Keratinocyte (primary cell): ENCODE results near the gene ADAMTS6. TPM values are rescaled to one million over a fixed set of nuclear protein-coding genes. Genes with fewer than 3 reads are reported as not detected.

Source experiments
- DNase-seq: peaks from one replicate; pipeline ENCODE4 v3.0.0-alpha.2; 2011; ENCODE audit warnings: low read depth, missing footprints, low spot score
- FAIRE-seq: peaks from 2 replicates; lab custom pipeline; 2011; peaks lifted over from hg19 to GRCh38; lab: Jason Lieb, UNC
- H2AFZ ChIP-seq: 2 replicates; pipeline ENCODE4 v1.6.0; 2012; ENCODE audit warnings: low read length, control low read depth, inconsistent platforms; ENCODE audit not compliant: control insufficient read depth
- H3K27ac ChIP-seq: 2 replicates; pipeline ENCODE4 v1.5.1; 2011; ENCODE audit warnings: low read length; ENCODE audit not compliant: control insufficient read depth, insufficient read depth
- H3K27me3 ChIP-seq: 3 replicates; pipeline ENCODE4 v1.6.0; 2011; ENCODE audit warnings: low read length; ENCODE audit not compliant: control insufficient read depth, insufficient read depth; ENCODE audit errors: extremely low read depth
- H3K36me3 ChIP-seq, 2 experiments: 2 replicates in 1 of 2; 3 replicates in 1 of 2; pipeline ENCODE4 v1.5.1; 2011; ENCODE audit warnings: low read length in 2 of 2, mild to moderate bottlenecking in 1 of 2; ENCODE audit not compliant: control insufficient read depth in 2 of 2, insufficient read depth in 2 of 2; ENCODE audit errors: extremely low read depth in 1 of 2
- H3K4me1 ChIP-seq: 3 replicates; pipeline ENCODE4 v1.5.1; 2011; ENCODE audit warnings: low read length; ENCODE audit not compliant: control insufficient read depth, insufficient read depth; ENCODE audit errors: extremely low read depth
- H3K4me2 ChIP-seq: 3 replicates; pipeline ENCODE4 v1.6.0; 2011; ENCODE audit warnings: low read depth, low read length; ENCODE audit not compliant: control insufficient read depth, insufficient read depth; ENCODE audit errors: extremely low read depth
- H3K4me3 ChIP-seq, 3 experiments: fragments of 200-600 bp in 1 of 3; sonication (generic) in 1 of 3; 2 replicates in 2 of 3; 3 replicates in 1 of 3; pipeline ENCODE4 v1.5.1; 2011 to 2016; ENCODE audit warnings: low read length in 3 of 3, mild to moderate bottlenecking in 3 of 3, control low read depth in 2 of 3, inconsistent platforms in 1 of 3, low read depth in 1 of 3, mixed read lengths in 1 of 3, mixed run types in 1 of 3, moderate library complexity in 1 of 3; ENCODE audit not compliant: control insufficient read depth in 2 of 3, insufficient read depth in 2 of 3; ENCODE audit errors: extremely low read depth in 1 of 3
- H3K79me2 ChIP-seq: 2 replicates; pipeline ENCODE4 v1.6.0; 2012; ENCODE audit warnings: low read length; ENCODE audit not compliant: control insufficient read depth, insufficient read depth
- H3K9ac ChIP-seq: 3 replicates; pipeline ENCODE4 v1.6.0; 2011; ENCODE audit warnings: low read length; ENCODE audit not compliant: control insufficient read depth, insufficient read depth; ENCODE audit errors: extremely low read depth
- H3K9me1 ChIP-seq: 3 replicates; pipeline ENCODE4 v1.6.0; 2011; ENCODE audit warnings: low read length; ENCODE audit not compliant: control insufficient read depth, insufficient read depth; ENCODE audit errors: extremely low read depth
- H3K9me3 ChIP-seq: 2 replicates; pipeline ENCODE4 v1.5.1; 2012; ENCODE audit warnings: low read depth, low read length; ENCODE audit not compliant: control insufficient read depth
- H4K20me1 ChIP-seq: 3 replicates; pipeline ENCODE4 v1.6.0; 2011; ENCODE audit warnings: low read length; ENCODE audit not compliant: control insufficient read depth, insufficient read depth; ENCODE audit errors: extremely low read depth
- CTCF ChIP-seq, 3 experiments: IDR thresholded peaks in 1 of 3; conservative IDR thresholded peaks in 1 of 3; optimal IDR thresholded peaks in 1 of 3; 2 replicates in 2 of 3; 3 replicates in 1 of 3; pipeline versions ENCODE3 to v1.5.1; 2011; ENCODE audit warnings: low read length in 3 of 3, mild to moderate bottlenecking in 3 of 3, moderate library complexity in 2 of 3, control low read depth in 1 of 3, inconsistent platforms in 1 of 3; ENCODE audit not compliant: insufficient read depth in 2 of 3; ENCODE audit errors: extremely low read depth in 1 of 3
- EZH2 ChIP-seq: IDR thresholded peaks from one replicate; pipeline ENCODE4 v1.6.1; 2012; ENCODE audit warnings: inconsistent platforms, mild to moderate bottlenecking, low read length, moderate library complexity
- dilution Hi-C: fragments of 300-500 bp; cut with MboI; formaldehyde crosslinking; loops from one replicate; pipeline ENCODE4 v1.7.0; 2020; ENCODE audit warnings: low sequenced_read_pairs; ENCODE audit not compliant: extremely low pct_ligation_motif_present
- polyA plus RNA-seq, 5 experiments: library from polyadenylated mRNA; depleted of rRNA in 3 of 5; stranded (reverse) in 3 of 5; stranded (forward) in 1 of 5; unstranded in 1 of 5; fragments of >200 nt; gene quantifications; 1 replicate in 1 of 5; 2 replicates in 3 of 5; 3 replicates in 1 of 5; pipeline versions ENCODE4 v1.2.1 to v1.2.3, GENCODE V29; 2011 to 2012; ENCODE audit warnings: missing spikeins in 2 of 5, low read depth in 1 of 5, low replicate concordance in 1 of 5

Gene ADAMTS6
- polyA plus RNA-seq, 1 donor (not counting 4 experiments of a cell fraction or from before 2014, with no cell fraction given) = 10.9 TPM

DNA sequence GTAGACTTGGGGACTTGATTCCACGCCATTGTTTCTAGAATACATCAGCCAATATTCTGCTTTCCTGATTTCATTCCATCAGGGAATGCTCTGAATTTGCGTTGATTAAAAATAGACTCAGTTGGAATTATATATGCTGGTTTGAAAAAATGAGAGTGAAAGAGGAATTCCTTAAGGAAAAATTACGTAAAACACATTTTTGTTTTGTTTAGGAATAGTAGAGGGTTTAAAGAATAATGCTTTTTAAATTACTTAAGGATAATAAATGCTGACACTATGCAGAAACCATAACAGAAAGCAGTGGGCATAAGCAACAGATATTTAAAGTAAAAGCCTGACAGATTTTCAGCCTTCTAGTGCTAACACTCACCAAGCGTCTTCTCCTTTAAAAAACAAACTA, 235.0 kb downstream of the ADAMTS6 start:
- FAIRE-seq (no peak), DNase-seq (no peak)
- H3K4me1 ChIP-seq = peaks cover 5% of the 10 kb centered on the region
- no peak overlapping the region for H3K27ac ChIP-seq
- H3K9me3 ChIP-seq = no peaks in the 10 kb centered on the region
- no peaks in the 10 kb centered on the region for H3K9me1 ChIP-seq
- no peaks in the 10 kb centered on the region for H4K20me1 ChIP-seq
- no peaks in the 10 kb centered on the region for H3K36me3 ChIP-seq
- no peak overlapping the region for H3K9ac ChIP-seq
- H2AFZ ChIP-seq = no peak overlapping the region
- no peaks in the 10 kb centered on the region for H3K79me2 ChIP-seq
- no peak overlapping the region for H3K4me3 ChIP-seq
- dilution Hi-C loops = no loop called here
- no peak overlapping the region for H3K4me2 ChIP-seq
- TF ChIP-seq EZH2 (no peak), CTCF (optimal IDR thresholded peaks at IDR 0.05 in 1 of 3, IDR thresholded peaks at IDR 0.05 in 1 of 3, conservative IDR thresholded peaks at IDR 0.05 in 1 of 3; ENCODE audit: extremely low read depth in 1 of 3, insufficient read depth in 2 of 3, low read length in 3 of 3) (no peak)
- H3K27me3 ChIP-seq = no peaks in the 10 kb centered on the region

GRCh38 chr5:65244031-65244430, 237.7 kb downstream of the ADAMTS6 start:
- Histone ChIP-seq H3K36me3 (no peaks in the 10 kb centered on the region), H3K4me1 (peaks cover 5% of the 10 kb centered on the region), H3K27me3 (no peaks in the 10 kb centered on the region), H3K79me2 (no peaks in the 10 kb centered on the region), H3K4me3 (no peak overlapping the region), H3K9me3 (no peaks in the 10 kb centered on the region), H3K27ac (no peak overlapping the region), H3K9ac (no peak overlapping the region), H4K20me1 (no peaks in the 10 kb centered on the region), H3K4me2 (no peak overlapping the region), H2AFZ (no peak overlapping the region), H3K9me1 (no peaks in the 10 kb centered on the region)
- dilution Hi-C loops = no loop called here
- no peak for TF ChIP-seq EZH2
- no peak for TF ChIP-seq CTCF (optimal IDR thresholded peaks at IDR 0.05 in 1 of 3, IDR thresholded peaks at IDR 0.05 in 1 of 3, conservative IDR thresholded peaks at IDR 0.05 in 1 of 3; ENCODE audit: extremely low read depth in 1 of 3, insufficient read depth in 2 of 3, low read length in 3 of 3)
- FAIRE-seq (no peak), DNase-seq (no peak)
